HG02870 (cell line): ENCODE data around the gene KRTAP10-5.
"Not testable (repeated sequence)": the region's sequence is repeated elsewhere in the genome, so short reads cannot be mapped to it uniquely, and the experiment has no call there.

ENCODE experiments used
- ATAC-seq: cut with Tn5 transposase; IDR thresholded peaks from one replicate; pipeline ENCODE4 v1.9.1; 2021; ENCODE audit warnings: mild to moderate bottlenecking, moderate library complexity; ENCODE audit not compliant: unreplicated experiment

KRTAP10-5 gene

DNA sequence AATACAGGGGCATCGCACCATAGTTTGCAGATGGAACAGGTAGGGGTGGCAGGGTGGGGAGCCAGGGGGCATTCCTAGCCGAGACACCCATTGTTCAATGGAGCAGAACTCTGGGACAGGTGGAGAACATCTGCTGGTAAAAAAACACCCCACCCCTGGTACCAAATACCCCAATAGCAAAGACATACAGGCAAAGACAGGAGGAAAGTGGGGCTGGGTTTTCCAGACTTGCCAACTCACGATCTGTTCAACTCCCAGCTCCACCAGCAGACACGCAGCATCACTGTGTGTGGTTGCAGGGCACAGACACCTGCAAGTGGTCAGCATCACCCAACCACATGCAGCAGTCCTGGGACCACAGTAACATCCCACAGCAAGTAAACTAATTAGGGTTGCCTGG is 31.1 kb upstream of the KRTAP10-5 start:
- no peak for ATAC-seq

DNA sequence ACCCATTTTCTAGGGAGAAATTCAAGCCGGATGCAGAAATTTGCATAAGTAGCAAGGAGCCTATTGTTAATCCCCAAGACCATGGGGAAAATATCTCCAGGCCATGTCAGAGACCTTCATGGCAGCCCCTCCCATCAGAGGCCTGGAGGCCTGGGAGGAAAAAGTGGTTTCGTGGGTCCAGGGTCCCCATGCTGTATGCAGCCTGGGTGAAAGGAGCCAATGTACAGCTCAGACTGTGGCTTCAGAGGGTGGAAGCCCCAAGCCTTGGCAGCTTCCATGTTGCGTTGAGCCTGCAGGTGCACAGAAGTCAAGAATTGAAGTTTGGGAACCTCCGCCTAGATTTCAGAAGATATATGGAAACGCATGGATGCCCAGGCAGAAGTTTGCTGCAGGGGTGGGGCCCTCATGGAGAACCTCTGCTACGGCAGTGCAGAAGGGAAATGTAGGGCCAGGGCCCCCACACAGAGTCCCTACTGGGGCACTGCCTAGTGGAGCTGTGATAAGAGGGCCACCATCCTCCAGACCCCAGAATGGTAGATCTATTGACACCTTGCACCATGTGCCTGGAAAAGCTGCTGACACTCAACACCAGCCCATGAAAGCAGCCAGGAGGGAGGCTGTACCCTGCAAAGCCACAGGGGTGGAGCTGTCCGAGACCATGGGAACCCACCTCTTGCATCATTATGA is 29.9 kb upstream of the KRTAP10-5 start:
- ATAC-seq, result not testable (repeated sequence)

DNA sequence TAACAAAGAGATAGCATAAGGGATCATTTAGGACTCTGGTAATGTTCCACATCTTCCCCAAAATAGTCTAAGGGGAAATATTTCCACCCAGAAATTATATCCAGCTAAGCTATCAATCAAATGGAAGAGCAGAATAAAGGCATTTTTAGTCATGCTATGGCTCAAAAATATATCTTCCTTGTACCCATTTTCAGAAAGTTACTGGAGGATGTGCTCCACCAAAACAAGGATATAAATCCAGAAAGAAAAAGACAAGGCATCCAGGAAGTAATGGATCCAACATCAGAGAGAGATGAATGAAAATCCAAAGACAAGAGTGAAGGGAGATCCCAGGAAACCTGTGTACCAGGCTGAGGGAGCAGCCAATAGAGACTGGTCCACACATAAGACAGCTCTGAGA is 28.8 kb upstream of the KRTAP10-5 start:
- ATAC-seq, result no peak

DNA sequence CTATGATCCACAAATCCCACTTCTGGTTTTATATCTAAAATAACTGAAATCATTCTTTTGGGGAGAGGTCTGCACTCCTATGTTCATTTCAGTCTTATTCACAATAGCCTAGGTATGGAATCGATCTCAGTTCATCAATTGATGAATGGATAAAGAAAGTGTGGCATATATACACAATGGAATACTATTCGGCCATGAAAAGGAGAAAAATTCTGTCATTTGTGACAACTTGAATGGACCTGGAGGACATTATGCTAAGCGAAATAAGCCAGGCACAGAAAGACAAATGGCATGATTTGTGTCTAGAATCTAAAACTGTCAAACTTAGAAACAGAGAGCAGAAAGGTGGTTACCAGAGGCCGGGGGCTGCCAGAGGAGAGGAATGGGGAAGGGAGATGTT is 26.1 kb upstream of the KRTAP10-5 start:
- ATAC-seq, result no peak

DNA sequence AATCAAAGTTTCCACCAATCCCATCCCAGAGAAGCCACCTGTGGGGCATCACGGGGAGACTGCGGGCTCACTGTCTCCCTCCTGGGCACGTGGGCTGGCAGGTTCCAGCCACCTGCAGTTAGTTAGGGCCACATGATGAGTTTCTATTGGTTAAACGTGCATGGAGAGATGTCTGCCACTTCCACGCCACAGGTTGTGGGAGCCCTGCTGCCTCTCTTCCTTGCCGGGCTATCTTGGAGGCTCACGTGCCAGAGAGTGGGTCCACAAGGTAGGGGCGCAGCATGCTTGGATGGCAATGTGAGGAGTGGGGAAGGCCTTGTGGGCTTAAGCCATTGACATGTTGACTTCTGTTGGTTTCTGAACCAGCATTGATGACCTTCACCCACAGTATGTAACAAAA is 23.5 kb upstream of the KRTAP10-5 start:
- no peak for ATAC-seq

DNA sequence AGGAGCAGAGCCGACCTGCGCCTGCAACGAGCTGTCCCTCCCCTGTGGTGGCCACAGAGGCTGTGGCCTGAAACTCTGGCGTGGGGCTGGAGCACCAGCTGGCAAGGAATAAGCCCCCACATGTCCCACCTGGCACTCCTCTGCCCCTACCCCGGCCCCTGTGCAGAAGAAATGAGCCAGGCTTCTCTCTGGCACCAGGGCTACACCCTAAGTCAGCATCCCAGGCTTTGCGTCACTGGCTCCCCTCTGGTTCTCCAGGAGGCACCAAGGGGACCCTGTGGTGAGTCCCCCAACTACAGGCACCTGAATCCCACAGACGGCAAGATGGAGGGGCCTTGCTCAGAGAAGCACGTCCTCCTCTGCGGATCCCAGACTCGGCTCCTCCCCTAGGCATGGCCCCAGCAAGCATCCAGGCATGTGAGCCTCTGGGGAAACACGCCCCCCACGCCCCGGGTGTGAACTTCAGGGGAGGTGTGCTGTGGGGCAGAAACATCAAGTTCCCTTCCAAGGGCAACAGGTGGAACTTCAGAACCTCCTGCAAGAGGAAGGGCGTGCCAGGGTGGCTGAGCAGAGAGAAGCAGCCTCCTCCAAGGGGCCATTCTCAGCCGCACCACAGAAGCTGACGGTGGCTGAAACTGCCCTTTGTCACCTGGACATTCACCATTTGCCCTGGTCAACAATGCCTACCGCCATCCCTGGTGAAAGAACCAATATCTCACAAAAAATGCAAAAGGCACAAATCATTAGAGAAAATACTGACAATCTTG is 22.9 kb upstream of the KRTAP10-5 start:
- ATAC-seq, result no peak

DNA sequence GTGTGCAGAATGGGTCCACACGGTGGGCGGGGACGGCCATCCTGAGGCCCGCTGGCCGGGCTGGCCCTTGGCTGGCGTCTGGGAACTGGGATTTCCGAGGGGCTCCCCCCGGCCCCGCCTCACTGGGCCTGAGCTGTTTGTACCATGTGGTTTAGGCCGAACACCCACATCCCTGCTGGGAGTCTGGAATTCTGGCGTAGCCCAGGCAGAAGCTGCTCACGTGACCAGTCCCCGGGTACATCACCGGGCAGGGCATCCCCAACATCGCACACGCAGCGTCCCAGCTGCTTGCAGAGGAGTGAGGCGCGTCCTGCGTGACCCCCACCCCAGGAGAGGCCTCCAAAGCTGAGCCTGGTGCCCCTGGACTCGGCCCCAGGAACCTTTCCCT is 22.1 kb upstream of the KRTAP10-5 start:
- ATAC-seq, result no peak

DNA sequence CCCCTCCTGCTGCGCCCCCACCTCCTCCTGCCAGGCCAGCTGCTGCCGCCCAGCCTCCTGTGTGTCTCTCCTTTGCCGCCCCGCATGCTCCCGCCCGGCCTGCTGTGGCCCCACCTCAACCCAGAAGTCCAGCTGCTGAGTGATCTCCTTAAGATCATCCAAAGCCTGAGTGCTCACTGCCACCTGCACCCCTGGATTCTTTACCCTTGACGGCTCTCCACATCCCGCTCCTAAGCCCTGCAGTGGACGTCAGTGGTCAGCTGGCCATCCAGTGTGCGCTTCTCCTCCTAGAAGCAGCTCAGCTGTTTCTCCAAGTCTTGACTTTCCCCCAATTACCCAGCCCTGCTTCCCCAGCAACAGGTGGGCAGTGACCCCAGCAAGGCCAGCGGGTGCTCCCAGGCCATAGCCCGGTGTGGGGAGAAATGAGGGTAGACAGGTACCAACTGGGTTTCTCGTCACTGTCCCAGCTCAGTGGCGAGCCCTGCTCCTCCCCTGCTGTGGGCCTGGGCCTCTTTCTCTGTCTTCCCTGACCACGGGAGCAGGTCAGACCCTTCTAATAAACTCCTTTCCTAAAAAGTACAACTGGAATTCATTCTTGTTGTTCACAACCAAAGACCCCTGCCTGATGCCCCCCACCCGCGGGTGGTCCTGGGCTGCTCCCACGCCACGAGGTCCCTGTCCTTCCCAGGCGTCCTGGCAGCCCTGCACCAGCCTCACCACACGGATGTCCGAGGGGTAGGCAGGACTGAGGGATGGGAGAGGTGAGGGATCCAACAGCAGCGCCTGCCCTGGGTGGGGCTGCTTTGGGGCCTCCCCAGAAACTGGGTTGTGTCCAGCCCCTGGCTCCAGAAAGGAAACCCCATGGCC is 21.4 kb upstream of the KRTAP10-5 start:
- no peak for ATAC-seq

DNA sequence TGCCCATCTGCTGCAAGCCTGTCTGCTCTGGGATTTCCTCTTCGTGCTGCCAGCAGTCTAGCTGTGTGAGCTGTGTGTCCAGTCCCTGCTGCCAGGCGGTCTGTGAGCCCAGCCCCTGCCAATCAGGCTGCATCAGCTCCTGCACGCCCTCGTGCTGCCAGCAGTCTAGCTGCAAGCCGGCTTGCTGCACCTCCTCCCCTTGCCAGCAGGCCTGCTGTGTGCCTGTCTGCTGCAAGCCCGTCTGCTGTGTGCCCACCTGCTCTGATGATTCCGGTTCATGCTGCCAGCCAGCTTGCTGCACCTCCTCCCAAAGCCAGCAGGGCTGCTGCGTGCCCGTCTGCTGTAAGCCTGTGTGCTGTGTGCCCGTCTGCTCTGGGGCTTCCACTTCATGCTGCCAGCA is 20.7 kb upstream of the KRTAP10-5 start:
- not testable (repeated sequence) for ATAC-seq

DNA sequence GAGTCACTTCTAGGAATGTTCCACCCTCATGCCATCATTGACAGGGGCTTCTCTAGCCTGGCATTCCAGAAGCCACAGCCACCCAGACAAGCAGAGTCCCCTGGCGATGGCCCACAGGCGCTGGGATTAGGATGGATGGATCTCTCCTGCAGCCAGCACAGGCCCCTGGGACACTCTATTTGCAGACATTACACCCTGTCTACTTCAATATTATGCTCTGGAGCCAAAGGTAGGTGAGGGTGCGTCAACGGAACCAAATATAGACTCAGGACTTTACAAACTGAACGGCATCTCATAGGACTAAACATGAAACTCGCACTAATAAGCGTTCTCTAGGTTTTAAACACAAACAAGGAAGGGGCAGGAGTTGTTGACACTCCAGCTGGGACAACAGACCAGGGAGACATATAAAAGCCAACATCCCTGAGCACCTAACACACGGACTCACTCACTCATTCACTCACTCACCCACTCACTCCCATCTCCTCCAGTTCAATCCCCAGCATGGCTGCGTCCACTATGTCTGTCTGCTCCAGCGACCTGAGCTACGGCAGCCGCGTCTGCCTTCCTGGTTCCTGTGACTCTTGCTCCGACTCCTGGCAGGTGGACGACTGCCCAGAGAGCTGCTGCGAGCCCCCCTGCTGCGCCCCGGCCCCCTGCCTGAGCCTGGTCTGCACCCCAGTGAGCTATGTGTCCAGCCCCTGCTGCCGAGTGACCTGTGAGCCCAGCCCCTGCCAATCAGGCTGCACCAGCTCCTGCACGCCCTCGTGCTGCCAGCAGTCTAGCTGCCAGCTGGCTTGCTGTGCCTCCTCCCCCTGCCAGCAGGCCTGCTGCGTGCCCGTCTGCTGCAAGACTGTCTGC is 19.9 kb upstream of the KRTAP10-5 start, which contains the start of gene KRTAP10-7:
TSS of gene KRTAP10-7 (plus strand) at position 480 of the 861 bp plus-strand sequence. CDS start at position 505, 25 bp downstream.
- not testable (repeated sequence) for ATAC-seq

DNA sequence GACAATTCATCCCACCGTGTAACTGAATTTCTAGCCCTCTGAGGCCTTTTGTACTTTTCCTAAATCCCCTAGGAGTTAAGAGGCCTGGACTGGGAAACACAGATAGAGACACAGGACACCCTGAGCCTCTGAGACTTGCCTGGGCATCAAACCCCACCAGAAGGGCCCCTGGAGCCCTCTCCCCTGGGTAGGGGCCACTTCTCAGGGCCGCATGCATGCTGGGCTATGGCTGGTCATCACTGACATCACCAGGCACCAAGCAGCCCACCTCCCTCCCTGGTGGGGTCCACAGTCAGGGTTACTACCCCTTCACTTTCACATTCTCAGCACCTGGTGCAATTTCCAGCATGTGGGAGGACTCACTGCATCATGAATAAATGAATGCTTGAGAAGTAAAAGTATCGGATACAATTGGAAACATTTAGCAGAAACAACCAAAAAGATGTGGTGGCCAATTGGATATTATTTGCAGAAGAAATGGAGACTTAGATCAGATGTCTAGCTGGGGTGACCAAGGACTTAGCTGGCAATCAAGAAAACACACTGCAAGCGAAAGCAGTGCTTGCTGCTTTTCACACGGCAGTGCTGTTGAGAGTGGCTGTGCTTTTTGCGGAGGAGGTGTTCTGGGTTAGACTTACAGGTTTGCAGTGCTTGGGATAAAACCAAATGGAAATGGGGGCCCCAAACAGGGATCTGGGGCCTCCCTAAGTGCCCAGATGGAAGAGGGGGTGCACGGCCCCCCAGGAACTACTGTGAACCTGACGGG is 19.0 kb upstream of the KRTAP10-5 start:
- no peak for ATAC-seq

DNA sequence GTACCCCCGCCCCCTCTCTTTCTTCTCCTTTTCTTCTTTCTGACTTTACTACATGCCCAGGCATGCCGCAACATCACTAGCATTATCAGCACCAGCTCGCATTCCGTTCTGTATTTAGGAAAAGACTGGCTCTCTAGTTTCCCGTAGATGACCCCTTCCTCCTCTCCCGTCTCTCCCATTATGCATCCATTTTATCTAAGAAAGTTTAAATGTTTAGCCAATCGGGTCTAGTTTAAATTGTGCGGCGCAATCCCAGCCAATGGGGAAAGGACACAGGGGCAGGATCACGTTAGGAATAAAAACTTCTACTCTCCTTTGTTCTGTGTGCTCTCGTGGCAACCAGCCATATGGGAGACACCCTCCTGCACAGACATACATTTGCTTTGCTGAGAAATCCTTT is 17.7 kb upstream of the KRTAP10-5 start:
- ATAC-seq, result no peak

DNA sequence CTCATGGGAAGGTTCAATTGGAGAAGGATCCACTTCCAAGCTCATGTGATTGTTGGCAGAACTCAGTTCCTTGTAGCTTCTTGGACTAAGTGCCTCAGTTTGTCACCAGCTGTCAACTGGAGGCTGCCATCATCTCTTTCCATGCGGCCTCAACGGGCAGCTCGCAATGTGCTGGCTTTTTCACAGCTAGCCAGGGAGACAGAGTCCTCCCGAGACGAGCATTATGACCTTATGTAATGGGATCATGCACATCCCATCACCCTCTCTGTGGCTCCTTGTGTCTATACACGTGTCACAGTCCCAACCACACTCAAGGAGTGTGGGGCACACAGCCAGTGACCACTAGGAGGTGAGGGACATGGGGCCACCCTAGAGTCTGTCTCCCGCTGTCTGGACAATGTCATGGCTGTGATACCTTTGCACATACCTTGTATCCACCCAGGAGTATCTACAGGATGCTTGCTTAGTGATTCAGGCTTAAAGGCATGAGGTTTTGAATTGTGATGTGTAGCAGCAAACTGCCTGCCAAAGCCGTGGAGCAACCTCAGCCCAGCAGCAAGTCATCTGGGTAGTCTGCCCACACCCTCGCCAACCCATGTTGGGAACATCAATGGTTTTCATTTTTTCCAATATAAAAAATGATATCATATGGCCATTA is 15.8 kb upstream of the KRTAP10-5 start:
- no peak for ATAC-seq

DNA sequence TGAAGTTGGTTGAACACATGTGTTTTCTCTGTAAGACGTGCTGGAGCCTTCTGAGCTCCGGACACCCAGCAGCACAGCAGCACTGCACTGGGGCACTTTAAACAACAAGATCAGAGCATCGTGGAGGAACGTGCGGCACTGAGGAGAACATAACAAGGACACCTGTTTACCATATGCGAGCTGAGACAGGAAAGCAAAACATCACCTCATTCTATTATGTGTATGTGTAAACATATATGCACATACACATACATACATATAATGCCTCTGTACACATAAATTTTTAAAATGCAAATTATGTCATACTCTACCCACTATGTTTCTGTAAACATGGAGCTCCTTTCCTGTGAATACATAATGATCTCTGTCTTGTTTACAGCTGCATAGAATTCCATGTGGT is 15.1 kb upstream of the KRTAP10-5 start:
- no peak for ATAC-seq

DNA sequence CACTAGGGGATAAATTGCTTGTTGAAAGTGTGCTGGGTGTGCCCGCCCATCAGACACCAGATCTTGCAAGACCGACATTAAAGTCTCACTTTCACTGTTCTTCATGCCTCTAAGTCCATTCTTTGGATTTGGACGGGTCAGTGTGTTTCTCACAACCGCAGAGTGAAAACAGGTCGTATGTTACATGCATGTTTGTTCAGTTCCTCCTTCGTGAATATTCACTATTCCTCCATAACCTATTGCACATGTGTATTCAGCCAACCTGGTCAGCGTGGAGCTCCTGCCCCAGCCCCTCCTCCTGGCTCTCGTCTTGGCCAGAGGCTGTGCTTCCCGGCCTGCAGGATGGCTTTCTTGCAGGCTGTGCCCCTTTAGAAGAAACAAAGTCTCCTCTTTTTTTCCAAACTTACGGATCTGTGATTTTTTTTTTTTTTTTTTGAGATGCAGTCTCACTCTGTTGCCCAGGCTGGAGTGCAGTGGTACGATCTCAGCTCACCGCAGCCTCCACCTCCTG is 14.1 kb upstream of the KRTAP10-5 start:
- no peak for ATAC-seq

DNA sequence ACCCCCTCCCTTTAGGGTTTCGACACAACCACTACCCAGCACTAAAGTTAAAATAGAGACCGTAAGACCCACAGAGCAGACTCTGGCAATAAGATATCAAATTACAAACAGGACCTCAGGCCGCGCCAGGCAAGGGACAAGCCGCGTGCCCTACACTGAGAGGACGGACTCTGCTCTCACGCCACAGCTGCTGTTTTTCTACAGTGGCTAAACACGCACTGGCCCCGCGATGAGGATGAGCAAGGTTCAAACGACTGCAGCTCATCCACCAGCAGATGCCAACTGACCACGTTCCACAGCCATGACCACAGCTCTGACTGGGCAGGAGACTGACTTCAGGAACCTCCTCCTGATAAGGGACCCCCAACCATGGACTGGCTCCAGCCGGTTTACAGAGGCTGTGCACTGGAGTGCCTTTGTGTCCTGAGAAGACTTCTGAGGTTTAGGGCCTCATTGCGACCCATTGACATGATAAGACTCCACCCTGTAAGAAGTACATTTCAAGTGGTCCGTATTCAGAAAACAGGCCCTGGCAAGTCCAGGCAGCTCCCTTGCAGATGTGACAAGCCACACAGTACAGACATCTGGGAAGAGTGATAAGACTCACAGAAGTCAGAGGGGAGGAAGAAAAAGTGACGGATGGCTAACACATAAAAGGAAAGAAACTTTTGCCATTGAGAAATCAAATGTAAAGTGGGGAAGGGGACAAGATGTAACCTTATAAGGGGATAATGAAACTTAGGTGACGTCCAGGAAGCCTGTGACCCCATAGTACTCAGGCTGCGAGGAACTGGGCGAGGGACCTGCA is 13.4 kb upstream of the KRTAP10-5 start:
- ATAC-seq, result no peak

DNA sequence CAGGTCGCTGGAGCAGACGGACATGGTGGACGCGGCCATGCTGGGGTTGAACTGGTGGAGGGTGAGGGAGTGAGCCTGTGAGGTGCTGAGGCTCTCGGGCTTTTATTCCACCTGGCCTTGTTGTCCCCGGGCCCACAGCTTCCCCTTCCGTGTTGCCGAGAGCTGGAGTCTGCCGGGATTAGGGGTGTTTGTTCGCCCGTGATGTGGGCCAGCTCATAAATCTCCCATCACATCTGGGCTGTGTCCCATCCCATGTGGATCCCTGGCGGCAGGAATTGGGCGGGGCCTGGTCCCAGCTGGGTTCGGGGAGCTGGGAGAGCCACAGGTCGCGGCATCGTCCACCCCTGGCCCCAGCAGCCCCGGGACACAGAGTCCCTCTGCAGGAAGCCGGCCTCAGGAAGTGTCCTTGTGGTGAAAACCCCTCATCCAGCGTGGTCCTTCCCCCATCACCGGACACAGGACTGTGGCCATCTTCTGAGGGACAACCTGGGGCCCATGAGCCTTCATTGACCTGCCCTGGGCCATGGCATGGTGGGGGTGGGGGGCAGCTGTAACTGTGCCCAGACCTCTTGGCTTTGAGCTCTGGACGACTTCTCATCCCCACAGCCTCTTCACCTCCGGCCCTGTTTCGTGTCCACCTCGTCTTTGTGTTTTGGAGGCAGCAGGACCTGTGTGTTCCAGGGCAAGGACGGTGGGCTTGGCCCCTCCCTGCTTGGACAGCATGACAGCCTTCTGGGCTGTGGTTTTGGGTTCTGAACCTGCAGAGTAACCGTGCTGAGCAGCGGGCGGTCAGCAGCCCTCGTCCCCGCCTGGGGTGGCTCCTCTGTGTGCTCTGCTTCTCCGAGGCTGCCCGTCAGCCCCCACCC is 12.3 kb upstream of the KRTAP10-5 start, which contains the start of gene KRTAP10-6:
TSS of gene KRTAP10-6 (minus strand) at position 60 of the 866 bp plus-strand sequence. CDS start at position 39, 21 bp downstream.
- no peak for ATAC-seq
